ENCODE measurements around the gene SLC25A15. TPM values are rescaled to one million over a fixed set of nuclear protein-coding genes. Genes with fewer than 3 reads are reported as not detected.

Gene SLC25A15
- 10 to 100 TPM; 10.7 to 13.7 (median 12.1) TPM for total RNA-seq (2021; fragmentation: NEBNext Ultra II Directional; extraction: Animal tissue kit (Norgen Biotek cat#: 25700))
- long read RNA-seq, partial matches to known transcripts: 1 of 4 reads
- long read RNA-seq, other reads (novel, unspliced or antisense): 0 of 4 reads

DNA sequence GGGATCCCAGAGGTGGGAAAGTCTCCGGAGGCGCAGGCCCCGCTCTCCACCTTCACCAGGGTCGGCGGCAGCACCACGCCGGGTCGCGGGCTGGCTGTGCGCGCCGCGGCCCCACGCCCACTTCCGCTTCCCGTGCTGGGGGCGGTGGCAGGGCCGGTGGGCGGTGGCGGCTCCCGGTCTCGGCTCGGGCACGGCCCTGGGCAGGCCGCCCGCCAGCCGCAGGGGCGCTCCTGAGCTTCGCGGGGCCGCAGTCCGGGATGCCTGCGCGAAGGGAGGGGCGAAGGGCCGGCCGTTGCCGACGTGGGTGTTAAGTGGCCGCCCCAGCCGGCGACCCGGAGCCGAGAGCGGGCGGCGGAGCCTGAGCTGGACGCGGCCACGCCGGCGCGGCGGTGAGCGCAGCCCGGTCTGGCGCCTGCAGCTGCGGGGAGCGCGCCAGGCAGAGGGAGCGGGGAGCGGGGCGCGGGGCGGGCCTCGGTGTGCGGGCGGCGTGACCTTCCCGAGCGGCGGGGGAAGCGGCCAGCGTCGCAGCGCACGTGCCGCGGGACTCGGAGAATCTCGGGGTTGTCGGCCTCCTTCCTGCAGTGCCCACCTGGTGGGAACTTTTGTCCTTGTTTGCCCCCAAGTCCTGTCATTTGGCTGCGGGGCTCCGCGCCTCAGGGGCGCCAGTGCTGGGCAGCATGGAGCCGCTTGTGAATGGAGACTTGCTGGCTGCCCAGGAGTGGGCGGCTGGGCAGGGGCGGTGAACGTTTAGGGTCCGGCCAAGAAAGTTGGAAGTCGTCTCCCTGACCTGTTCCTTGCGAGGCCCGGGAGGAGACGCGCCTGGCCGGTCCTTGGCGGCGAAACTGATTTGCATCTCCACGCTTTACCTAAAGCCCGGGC is at the start of gene SLC25A15:
TSS of gene SLC25A15 (plus strand) at position 337 of the 879 bp plus-strand sequence. CDS start 3,616 bp downstream, outside the sequence.
- H3K4me3 Mint-ChIP-seq: peak within 1 kb of the TSS; percentile 88
- TF ChIP-seq, protein P1, sequence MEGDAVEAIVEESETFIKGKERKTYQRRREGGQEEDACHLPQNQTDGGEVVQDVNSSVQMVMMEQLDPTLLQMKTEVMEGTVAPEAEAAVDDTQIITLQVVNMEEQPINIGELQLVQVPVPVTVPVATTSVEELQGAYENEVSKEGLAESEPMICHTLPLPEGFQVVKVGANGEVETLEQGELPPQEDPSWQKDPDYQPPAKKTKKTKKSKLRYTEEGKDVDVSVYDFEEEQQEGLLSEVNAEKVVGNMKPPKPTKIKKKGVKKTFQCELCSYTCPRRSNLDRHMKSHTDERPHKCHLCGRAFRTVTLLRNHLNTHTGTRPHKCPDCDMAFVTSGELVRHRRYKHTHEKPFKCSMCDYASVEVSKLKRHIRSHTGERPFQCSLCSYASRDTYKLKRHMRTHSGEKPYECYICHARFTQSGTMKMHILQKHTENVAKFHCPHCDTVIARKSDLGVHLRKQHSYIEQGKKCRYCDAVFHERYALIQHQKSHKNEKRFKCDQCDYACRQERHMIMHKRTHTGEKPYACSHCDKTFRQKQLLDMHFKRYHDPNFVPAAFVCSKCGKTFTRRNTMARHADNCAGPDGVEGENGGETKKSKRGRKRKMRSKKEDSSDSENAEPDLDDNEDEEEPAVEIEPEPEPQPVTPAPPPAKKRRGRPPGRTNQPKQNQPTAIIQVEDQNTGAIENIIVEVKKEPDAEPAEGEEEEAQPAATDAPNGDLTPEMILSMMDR (IDR thresholded peaks at IDR 0.05): peak; percentile 43
- peak within 1 kb of the TSS; percentile 78 for H3K27ac Mint-ChIP-seq

DNA sequence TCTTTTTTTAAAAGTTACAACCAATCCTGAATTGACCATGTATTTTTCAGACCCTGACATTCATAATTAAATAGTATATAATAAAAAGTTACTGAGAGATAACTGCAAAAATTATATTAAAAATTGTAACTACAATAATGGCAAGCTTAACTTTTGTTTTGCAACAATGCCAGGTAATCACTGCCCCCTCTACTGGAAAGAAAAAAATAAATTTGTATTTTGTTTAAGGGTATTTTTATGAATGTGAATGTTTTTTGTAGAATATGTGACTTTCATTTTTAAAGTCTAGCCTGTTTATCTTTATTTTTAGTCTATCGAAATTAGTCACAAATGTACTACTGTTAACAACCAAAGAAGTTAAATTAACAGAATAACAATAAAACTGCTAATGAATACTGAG is 40.1 kb upstream of the SLC25A15 start:
- Mint-ChIP-seq H3K36me3 (ENCODE audit: low read depth) (0 out of 2 replicates have a peak, but pooled peaks cover 5% of the 10 kb centered on the region), H3K27me3 (ENCODE audit: insufficient read depth) (no peaks in the 10 kb centered on the region), H3K4me1 (ENCODE audit: low read depth) (no peaks in the 10 kb centered on the region), H3K9me3 (no peaks in the 10 kb centered on the region), H3K27ac (no peak overlapping the region), H3K4me3 (no peak overlapping the region)
- DNase-seq: no peak
- TF ChIP-seq, protein P1 (IDR thresholded peaks at IDR 0.05): peak; percentile 67

More for the DNA sequence above, at the start of gene SLC25A15:
- DNase-seq: peak; percentile 63
- peaks cover 31% of the 10 kb centered on the region for H3K4me1 Mint-ChIP-seq (ENCODE audit: low read depth)
- H3K9me3 Mint-ChIP-seq: no peaks in the 10 kb centered on the region
- H3K36me3 Mint-ChIP-seq (ENCODE audit: low read depth): no peaks in the 10 kb centered on the region
- H3K27me3 Mint-ChIP-seq (ENCODE audit: insufficient read depth): no peaks in the 10 kb centered on the region; the same call in 1 of the 2 replicates

DNA sequence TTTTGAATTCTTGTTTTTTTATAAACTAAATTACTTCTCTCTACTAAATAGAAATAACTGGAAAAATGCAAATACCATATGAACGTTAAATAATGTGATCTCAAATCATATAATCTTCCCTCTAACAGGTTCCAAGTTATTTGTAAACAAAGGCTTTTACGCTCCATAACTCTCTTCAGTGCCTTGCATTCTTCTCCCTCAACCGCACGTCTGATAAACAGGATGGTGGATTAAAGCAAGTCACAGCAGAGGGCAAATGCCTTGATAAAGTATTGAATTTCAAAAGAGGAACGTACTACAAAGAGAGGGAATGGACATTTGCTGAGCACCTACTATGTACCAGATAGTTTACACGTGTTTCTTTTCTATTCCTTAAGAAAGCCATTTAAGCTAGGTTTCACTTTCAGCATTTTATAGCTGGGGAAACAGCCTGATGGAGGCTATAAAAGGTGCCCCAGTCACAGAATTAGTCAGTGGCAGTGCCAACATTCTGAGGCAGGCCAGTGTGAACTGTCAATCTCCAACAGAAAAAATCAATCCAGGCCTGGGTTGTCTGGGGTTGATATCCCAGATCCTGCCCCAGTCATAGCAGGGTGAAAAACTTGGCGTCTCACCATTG is 34.2 kb upstream of the SLC25A15 start:
- Mint-ChIP-seq H3K27ac (no peak overlapping the region), H3K4me3 (no peak overlapping the region), H3K36me3 (ENCODE audit: low read depth) (peaks cover 13% of the 10 kb centered on the region; the same call in 1 of the 2 replicates), H3K27me3 (ENCODE audit: insufficient read depth) (no peaks in the 10 kb centered on the region), H3K9me3 (no peaks in the 10 kb centered on the region), H3K4me1 (ENCODE audit: low read depth) (no peaks in the 10 kb centered on the region)
- no peak for DNase-seq
- TF ChIP-seq, protein P1 (IDR thresholded peaks at IDR 0.05): no peak

DNA sequence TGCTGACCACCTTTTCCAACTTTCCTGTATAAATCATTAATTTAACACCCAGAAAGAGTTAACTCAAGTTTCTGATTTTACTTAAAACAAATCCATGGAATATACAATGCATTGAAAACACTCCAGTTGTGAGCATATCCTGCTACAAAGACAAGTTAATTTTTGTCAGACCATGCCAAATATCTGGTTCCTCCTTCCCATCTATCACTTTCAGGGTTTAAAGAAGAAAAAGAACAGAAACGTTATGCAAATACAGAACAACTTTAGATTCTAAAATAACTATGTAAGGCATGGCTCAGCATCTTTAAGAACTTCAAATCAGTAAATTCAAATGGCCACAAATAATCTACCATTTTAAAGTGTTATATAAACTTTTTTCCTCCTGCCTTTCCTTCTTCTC is 33.4 kb upstream of the SLC25A15 start:
- TF ChIP-seq, protein P1 (IDR thresholded peaks at IDR 0.05): no peak
- DNase-seq: no peak
- no peaks in the 10 kb centered on the region for H3K27me3 Mint-ChIP-seq (ENCODE audit: insufficient read depth)
- peaks cover 14% of the 10 kb centered on the region; the same call in 1 of the 2 replicates for H3K36me3 Mint-ChIP-seq (ENCODE audit: low read depth)
- H3K9me3 Mint-ChIP-seq: no peaks in the 10 kb centered on the region
- no peak overlapping the region for H3K27ac Mint-ChIP-seq
- no peaks in the 10 kb centered on the region for H3K4me1 Mint-ChIP-seq (ENCODE audit: low read depth)
- H3K4me3 Mint-ChIP-seq: no peak overlapping the region

DNA sequence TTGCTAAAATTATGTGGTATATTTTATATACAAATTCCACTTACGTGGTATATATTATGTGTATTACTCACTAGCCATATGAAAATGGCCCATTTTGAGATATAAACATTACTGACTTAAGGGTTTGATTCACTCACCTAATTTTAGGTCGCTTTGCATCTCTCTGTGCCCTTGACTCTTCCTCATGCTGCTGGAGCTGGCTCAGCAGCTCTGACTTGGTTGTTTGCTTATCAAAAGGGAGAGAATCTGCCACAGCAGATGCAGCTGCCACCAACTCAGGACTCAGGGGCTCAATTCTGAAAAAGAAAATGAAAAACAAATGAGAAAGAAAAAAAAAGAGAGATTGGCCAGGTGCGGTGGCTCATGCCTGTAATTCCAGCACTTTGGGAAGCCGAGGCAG is 30.6 kb upstream of the SLC25A15 start:
- Mint-ChIP-seq H3K27ac (no peak overlapping the region), H3K27me3 (ENCODE audit: insufficient read depth) (no peaks in the 10 kb centered on the region), H3K36me3 (ENCODE audit: low read depth) (peaks cover 14% of the 10 kb centered on the region; the same call in 1 of the 2 replicates), H3K9me3 (no peaks in the 10 kb centered on the region), H3K4me3 (no peak overlapping the region), H3K4me1 (ENCODE audit: low read depth) (peaks cover 19% of the 10 kb centered on the region)
- no peak for DNase-seq
- TF ChIP-seq, protein P1 (IDR thresholded peaks at IDR 0.05): no peak
